ENCODE data around the gene COLGALT1.

DNA sequence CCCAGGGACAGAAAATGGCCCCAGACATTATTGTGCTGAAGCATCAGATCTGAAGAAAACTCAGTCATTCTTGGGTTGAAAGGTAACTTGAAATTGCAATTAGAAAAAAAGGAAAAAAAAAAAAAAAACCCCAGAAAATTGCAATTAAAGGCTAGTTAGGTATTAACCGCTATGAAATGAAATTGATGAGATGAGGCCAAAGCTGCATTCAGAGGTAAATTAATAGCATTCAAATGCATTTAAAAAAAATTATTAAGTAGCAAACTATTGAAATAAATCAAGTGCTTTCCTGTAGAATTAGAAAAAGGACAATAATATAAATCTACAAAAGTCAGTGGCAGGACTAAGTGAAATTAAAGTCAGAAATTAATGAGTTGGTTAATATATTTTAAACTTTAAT lies 37.6 kb upstream of the COLGALT1 start:
- TF ChIP-seq EZH2 (IDR thresholded peaks at IDR 0.05; ENCODE audit: insufficient read depth, poor library complexity, severe bottlenecking) (no peak), EZH2phosphoT487 (IDR thresholded peaks at IDR 0.05; ENCODE audit: insufficient read depth, low read depth) (no peak)

Measured in GM23248 (cell line).